Caco-2 (cell line): ENCODE results near the gene SHMT2. TPM values are rescaled to one million over a fixed set of nuclear protein-coding genes. Genes with fewer than 3 reads are reported as not detected.
"Not testable (repeated sequence)": the region's sequence is repeated elsewhere in the genome, so short reads cannot be mapped to it uniquely, and the experiment has no call there.

Source experiments
- BruUV-seq: library from RNA; stranded (reverse); fragments of 400-500 nt; replicated peaks from 2 replicates; lab custom pipeline; 2021; lab: Mats Ljungman, UMichigan
- CTCF ChIA-PET: fragments of 300-600 bp; sonication (Branson Sonifier 250); formaldehyde crosslinking; loops from one replicate; lab custom pipeline; 2022; ENCODE audit warnings: antibody characterized with exemption; lab: Charles Lee
- POLR2A ChIA-PET: fragments of 300-600 bp; sonication (Branson Sonifier 250); formaldehyde crosslinking; loops from one replicate; lab custom pipeline; 2022; ENCODE audit warnings: antibody characterized with exemption; lab: Charles Lee
- DNase-seq, 2 experiments: peaks; one replicate each; pipeline versions ENCODE4 v3.0.0 to v3.0.0-alpha.2; 2020 to 2022
- H3K27me3 ChIP-seq: replicated peaks from 2 replicates; pipeline ENCODE4 v1.6.0; 2011; ENCODE audit warnings: low read length; ENCODE audit not compliant: control insufficient read depth, insufficient read depth
- H3K36me3 ChIP-seq: 2 replicates; pipeline ENCODE4 v1.5.1; 2011; ENCODE audit warnings: low read length; ENCODE audit not compliant: control insufficient read depth, insufficient read depth
- H3K4me1 ChIP-seq: fragments of 250-450 bp; sonication (Bioruptor Pico); 2 replicates; pipeline ENCODE4 v1.5.1; 2020; ENCODE audit warnings: mild to moderate bottlenecking
- H3K4me3 ChIP-seq: 2 replicates; pipeline ENCODE4 v1.5.1; 2011; ENCODE audit warnings: low read depth, mild to moderate bottlenecking, control low read depth, low read length
- H3K9me3 ChIP-seq: fragments of 250-450 bp; sonication (Bioruptor Pico); 2 replicates; pipeline ENCODE4 v1.5.1; 2020; ENCODE audit warnings: mild to moderate bottlenecking, moderate library complexity
- H3K27ac Mint-ChIP-seq: one replicate; pipeline ENCODE4 v1.8.0; 2022; ENCODE audit warnings: mixed read lengths; ENCODE audit not compliant: unreplicated experiment
- H3K27me3 Mint-ChIP-seq: one replicate; pipeline ENCODE4 v1.8.0; 2022; ENCODE audit warnings: mixed read lengths; ENCODE audit not compliant: insufficient read depth, unreplicated experiment
- H3K36me3 Mint-ChIP-seq: one replicate; pipeline ENCODE4 v1.8.0; 2022; ENCODE audit warnings: mild to moderate bottlenecking, mixed read lengths; ENCODE audit not compliant: insufficient read depth, unreplicated experiment
- H3K4me1 Mint-ChIP-seq: one replicate; pipeline ENCODE4 v1.8.0; 2022; ENCODE audit warnings: low read depth, mixed read lengths; ENCODE audit not compliant: unreplicated experiment
- H3K4me3 Mint-ChIP-seq: one replicate; pipeline ENCODE4 v1.8.0; 2022; ENCODE audit warnings: mild to moderate bottlenecking, moderate library complexity, mixed read lengths; ENCODE audit not compliant: unreplicated experiment
- H3K9me3 Mint-ChIP-seq: one replicate; pipeline ENCODE4 v1.8.0; 2022; ENCODE audit warnings: mixed read lengths; ENCODE audit not compliant: unreplicated experiment
- CTCF ChIP-seq, 2 experiments: fragments of 200-600 bp in 1 of 2; IDR thresholded peaks; 1 replicate in 1 of 2; 2 replicates in 1 of 2; pipeline versions ENCODE4 v1.5.1 to v1.8.0; 2011 to 2022; ENCODE audit warnings: antibody characterized with exemption in 1 of 2, control low read depth in 1 of 2, inconsistent platforms in 1 of 2, low read depth in 1 of 2, low read length in 1 of 2, mild to moderate bottlenecking in 1 of 2, moderate library complexity in 1 of 2; ENCODE audit not compliant: insufficient read depth in 1 of 2, severe bottlenecking in 1 of 2, unreplicated experiment in 1 of 2
- intact Hi-C: fragments of 100-400 bp; cut with micrococcal nuclease; formaldehyde crosslinking; loops from one replicate; pipeline ENCODE4 v1.10.0; 2022; ENCODE audit not compliant: unreplicated experiment
- microRNA-seq: library from miRNA; unstranded; fragments of <30 nt; microRNA quantifications from one replicate; pipeline ENCODE4 v1.2.0, GENCODE V29; 2022
- total RNA-seq: library from RNA; stranded (reverse); gene quantifications from 2 replicates; pipeline ENCODE4 v1.2.3, GENCODE V29; 2022

The SHMT2 gene
- total RNA-seq, 1 experiment from 2014 or later, result 466 TPM

DNA sequence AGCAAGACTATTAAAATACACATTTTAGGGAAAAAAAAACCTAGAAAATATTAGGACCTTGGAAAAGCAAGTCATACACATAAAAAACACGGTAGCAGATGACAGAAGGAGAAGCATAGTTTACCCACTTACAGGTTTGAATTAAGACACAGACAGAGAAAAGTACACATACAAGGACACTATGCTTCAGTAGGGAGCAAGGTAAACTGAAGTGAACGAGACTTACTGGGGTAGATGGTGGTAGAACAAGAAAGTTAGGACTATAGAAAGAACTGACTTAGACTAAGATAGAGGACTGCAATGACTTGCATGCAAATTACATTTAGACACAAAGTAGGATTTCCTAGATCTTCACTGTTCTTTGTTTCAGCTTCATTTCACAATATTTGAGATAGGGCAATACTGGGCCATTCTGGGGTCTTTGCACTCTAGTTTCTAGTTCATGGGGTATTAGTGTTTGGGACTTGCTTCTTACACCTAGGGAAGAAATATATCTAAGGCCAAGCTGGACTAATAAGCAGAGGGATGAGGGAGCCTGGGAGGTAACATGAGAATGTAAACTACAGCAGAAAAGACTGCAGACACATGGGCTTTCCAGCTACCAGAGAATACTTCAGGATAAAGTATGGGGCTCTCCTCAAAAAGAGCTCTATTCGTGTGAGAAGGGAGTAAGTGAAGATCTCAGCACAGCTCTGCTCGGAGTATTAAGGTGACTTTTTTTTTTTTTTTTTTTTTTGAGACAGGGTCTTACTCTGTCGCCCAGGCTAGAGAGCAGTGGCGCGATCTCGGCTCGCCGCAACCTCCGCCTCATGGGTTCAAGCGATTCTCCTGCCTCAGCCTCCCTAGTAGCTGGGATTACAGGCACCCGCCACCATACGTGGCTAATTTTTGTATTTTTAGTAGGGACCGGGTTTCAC lies 49.2 kb downstream of the SHMT2 start:
- peaks cover 2% of the 10 kb centered on the region; the same call in 1 of the 2 replicates for H3K36me3 ChIP-seq
- Mint-ChIP-seq H3K9me3 (no peaks in the 10 kb centered on the region), H3K4me1 (peaks cover 11% of the 10 kb centered on the region), H3K4me3 (no peak overlapping the region), H3K36me3 (peaks cover 11% of the 10 kb centered on the region), H3K27me3 (no peaks in the 10 kb centered on the region), H3K27ac (no peak overlapping the region)
- H3K4me3 ChIP-seq, result no peak overlapping the region
- no peak for DNase-seq
- CTCF ChIA-PET, result interaction anchor here (1.0 kb wide), 1 partner anchor 181 kb away, joined by 6 read pairs; the partner anchor contains the start of gene GLI1
- H3K4me1 ChIP-seq, result peaks cover 13% of the 10 kb centered on the region
- POLR2A ChIA-PET, result interaction anchor here (0.6 kb wide), 1 partner anchor 61 kb away, joined by 3 read pairs; no protein-coding TSS in a partner anchor
- intact Hi-C loops, result no loop called here
- H3K27me3 ChIP-seq, result no peaks in the 10 kb centered on the region
- no TSS peak for BruUV-seq
- no peak for TF ChIP-seq CTCF (IDR thresholded peaks at IDR 0.05; ENCODE audit: insufficient read depth in 1 of 2, low read depth in 1 of 2, low read length in 1 of 2, severe bottlenecking in 1 of 2, unreplicated experiment in 1 of 2)
- no peaks in the 10 kb centered on the region for H3K9me3 ChIP-seq

DNA sequence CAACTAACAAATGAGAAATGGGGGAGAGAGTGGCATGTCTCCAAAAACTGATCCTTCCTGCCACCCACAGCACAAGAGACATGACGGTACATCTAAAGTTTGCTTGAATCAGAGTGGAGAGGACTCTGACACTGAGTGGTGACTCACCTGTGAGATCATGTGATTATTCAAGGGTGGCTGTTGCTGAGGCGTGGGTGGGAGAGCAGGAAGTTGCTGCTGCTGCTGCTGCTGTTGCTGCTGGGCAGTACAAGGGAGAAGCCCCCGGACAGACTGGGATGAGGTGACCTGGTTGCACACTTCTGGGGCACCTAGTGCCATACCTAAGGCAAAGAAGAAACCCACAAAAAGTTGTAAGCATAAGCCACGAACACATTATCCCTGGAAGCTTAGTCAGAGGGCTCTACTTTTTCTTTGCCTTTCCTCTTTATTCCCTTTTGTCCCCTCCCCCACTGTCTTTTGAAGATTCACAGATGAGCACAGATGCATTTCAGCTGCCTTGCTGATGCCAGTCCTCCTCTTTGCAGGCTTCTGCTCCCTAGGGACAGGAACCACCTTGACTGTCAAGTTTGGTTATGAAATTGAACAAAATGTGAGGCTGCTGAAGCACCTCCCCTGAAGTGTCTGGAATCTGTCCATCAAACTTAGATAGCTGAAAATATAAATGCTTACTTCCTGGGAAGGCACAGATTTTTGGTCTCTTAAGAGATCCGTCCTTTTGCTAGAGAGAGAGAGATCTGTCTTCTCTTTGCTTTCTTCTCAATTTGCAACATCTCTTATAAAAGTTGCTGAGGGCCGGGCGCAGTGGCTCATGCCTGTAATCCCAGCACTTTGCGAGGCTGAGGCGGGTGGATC lies 50.9 kb downstream of the SHMT2 start:
- Mint-ChIP-seq H3K36me3 (peaks cover 11% of the 10 kb centered on the region), H3K27me3 (no peaks in the 10 kb centered on the region), H3K4me1 (peaks cover 11% of the 10 kb centered on the region), H3K4me3 (peak overlapping the region; percentile 55), H3K9me3 (no peaks in the 10 kb centered on the region), H3K27ac (peak overlapping the region; percentile 88)
- ChIA-PET CTCF (no interaction called here), POLR2A (no interaction called here)
- BruUV-seq, result TSS peak; percentile 44
- H3K9me3 ChIP-seq, result no peaks in the 10 kb centered on the region
- peak; percentile 61 to 70 for DNase-seq
- peaks cover 2% of the 10 kb centered on the region for H3K36me3 ChIP-seq
- intact Hi-C loops, result no loop called here
- H3K4me3 ChIP-seq, result no peak overlapping the region
- no peak for TF ChIP-seq CTCF (IDR thresholded peaks at IDR 0.05; ENCODE audit: insufficient read depth in 1 of 2, low read depth in 1 of 2, low read length in 1 of 2, severe bottlenecking in 1 of 2, unreplicated experiment in 1 of 2)
- peaks cover 13% of the 10 kb centered on the region for H3K4me1 ChIP-seq
- no peaks in the 10 kb centered on the region for H3K27me3 ChIP-seq

GRCh38 chr12:57282073-57282472 lies 52.6 kb downstream of the SHMT2 start:
- H3K9me3 Mint-ChIP-seq, BruUV-seq, H3K4me3 ChIP-seq, H3K36me3 ChIP-seq, H3K9me3 ChIP-seq, POLR2A ChIA-PET, intact Hi-C loops, H3K27me3 ChIP-seq, H3K27ac Mint-ChIP-seq, H3K27me3 Mint-ChIP-seq, DNase-seq, CTCF ChIA-PET, H3K4me3 Mint-ChIP-seq: not testable (repeated sequence)
- H3K4me1 ChIP-seq, result peaks cover 13% of the 10 kb centered on the region
- peaks cover 11% of the 10 kb centered on the region for H3K4me1 Mint-ChIP-seq
- H3K36me3 Mint-ChIP-seq, result peaks cover 11% of the 10 kb centered on the region

Small RNA genes lying within 50 kb of the gene (microRNA-seq; reads per million reads assigned to microRNA genes)
- 7.6 reads per million, percentile 44 among the genes with 10 or more reads in this experiment for gene MIR1228

Other genes starting within 250 kb of the SHMT2 start
- gene ZBTB39, start 223.2 kb upstream of the SHMT2 start, total RNA-seq, result 12.2 and 12.8 TPM in 2 replicates
- 1.6 and 3.1 TPM in 2 replicates for gene TAC3, start 213.2 kb upstream of the SHMT2 start, total RNA-seq
- gene MYO1A, start 179.6 kb upstream of the SHMT2 start, total RNA-seq, result 9.3 and 11.9 TPM in 2 replicates
- 38.3 and 40.1 TPM in 2 replicates for gene NEMP1, start 150.9 kb upstream of the SHMT2 start, total RNA-seq
- 15.7 and 16.4 TPM in 2 replicates for gene NAB2, start 140.6 kb upstream of the SHMT2 start, total RNA-seq
- 44.2 and 49.5 TPM in 2 replicates for gene STAT6, start 118.3 kb upstream of the SHMT2 start, total RNA-seq
- gene LRP1, start 101.2 kb upstream of the SHMT2 start, total RNA-seq, result 106 and 111 TPM in 2 replicates
- gene LRP1-AS, start 82.1 kb upstream of the SHMT2 start, total RNA-seq, result not detected in 2 replicates
- gene NXPH4, start 12.9 kb upstream of the SHMT2 start, total RNA-seq, result 10.0 and 10.6 TPM in 2 replicates
- gene STAC3, start 21.5 kb downstream of the SHMT2 start, total RNA-seq, result 0.70 and 1.3 TPM in 2 replicates
- 33.7 and 36.2 TPM in 2 replicates for gene R3HDM2, start 201.3 kb downstream of the SHMT2 start, total RNA-seq
- not detected in 2 replicates for gene INHBC, start 205.1 kb downstream of the SHMT2 start, total RNA-seq
- gene INHBE, start 225.6 kb downstream of the SHMT2 start, total RNA-seq, result 9.1 and 13.9 TPM in 2 replicates
- 0.48 and 0.53 TPM in 2 replicates for gene GLI1, start 230.1 kb downstream of the SHMT2 start, total RNA-seq